DOHH2 (cell line): Measurements from ENCODE around the gene PARVB.
"Not testable (repeated sequence)": the region's sequence is repeated elsewhere in the genome, so short reads cannot be mapped to it uniquely, and the experiment has no call there.

Experiments used
- H3F3A ChIP-seq: fragments of 200-600 bp; sonication (generic), shearing (Covaris generic); 2 replicates; pipeline ENCODE4 v1.6.0; 2016; ENCODE audit warnings: antibody characterized with exemption, mild to moderate bottlenecking; ENCODE audit not compliant: control insufficient read depth, insufficient read depth
- H3K27ac ChIP-seq: fragments of 200-600 bp; sonication (generic); 2 replicates; pipeline ENCODE4 v1.5.1; 2014; ENCODE audit warnings: low read depth, mild to moderate bottlenecking, low read length, moderate library complexity
- H3K27me3 ChIP-seq: fragments of 200-600 bp; sonication (generic); 2 replicates; pipeline ENCODE4 v1.6.1; 2014; ENCODE audit warnings: mild to moderate bottlenecking, low read length, mixed read lengths; ENCODE audit not compliant: control insufficient read depth
- H3K36me3 ChIP-seq: fragments of 200-600 bp; sonication (generic); 2 replicates; pipeline ENCODE4 v1.6.1; 2014; ENCODE audit warnings: mild to moderate bottlenecking, low read length, moderate library complexity, mixed read lengths; ENCODE audit not compliant: control insufficient read depth
- H3K4me1 ChIP-seq: fragments of 200-600 bp; sonication (generic); 2 replicates; pipeline ENCODE4 v1.6.1; 2014; ENCODE audit warnings: mild to moderate bottlenecking, low read length, mixed read lengths; ENCODE audit not compliant: control insufficient read depth
- H3K4me2 ChIP-seq: fragments of 200-600 bp; sonication (generic); 2 replicates; pipeline ENCODE4 v1.6.0; 2014; ENCODE audit warnings: mild to moderate bottlenecking, low read length, moderate library complexity
- H3K4me3 ChIP-seq: fragments of 200-600 bp; sonication (generic); 2 replicates; pipeline ENCODE4 v1.5.1; 2014; ENCODE audit warnings: mild to moderate bottlenecking, low read length, mixed read lengths
- H3K79me2 ChIP-seq: fragments of 200-600 bp; sonication (generic); 2 replicates; pipeline ENCODE4 v1.6.1; 2014; ENCODE audit warnings: mild to moderate bottlenecking, low read length, mixed read lengths; ENCODE audit not compliant: control insufficient read depth
- H3K9me2 ChIP-seq: fragments of 200-600 bp; sonication (generic); replicated peaks from 2 replicates; pipeline ENCODE4 v1.6.1; 2014; ENCODE audit warnings: mild to moderate bottlenecking, low read length, mixed read lengths; ENCODE audit not compliant: control insufficient read depth
- H3K9me3 ChIP-seq: fragments of 200-600 bp; sonication (generic); 2 replicates; pipeline ENCODE4 v1.6.1; 2014; ENCODE audit warnings: antibody characterized with exemption, low read length, mixed read lengths; ENCODE audit not compliant: control insufficient read depth, insufficient read depth
- H4K20me1 ChIP-seq: fragments of 200-600 bp; sonication (generic); 2 replicates; pipeline ENCODE4 v1.6.0; 2014; ENCODE audit warnings: low read depth, mild to moderate bottlenecking, antibody characterized with exemption, low read length, moderate library complexity; ENCODE audit not compliant: control insufficient read depth, insufficient read depth
- EZH2phosphoT487 ChIP-seq: fragments of 200-600 bp; sonication (generic); IDR thresholded peaks from 2 replicates; pipeline ENCODE4 v1.6.1; 2017; ENCODE audit warnings: borderline replicate concordance, mild to moderate bottlenecking, antibody characterized with exemption, low read length, moderate library complexity, mixed read lengths
- TF ChIP-seq, protein P1 (sequence below): fragments of 200-600 bp; sonication (generic); IDR thresholded peaks from one replicate; pipeline ENCODE4 v1.5.1; 2014; ENCODE audit warnings: antibody characterized with exemption, mild to moderate bottlenecking, low read depth, low read length; ENCODE audit not compliant: poor library complexity, severe bottlenecking

Gene PARVB

DNA sequence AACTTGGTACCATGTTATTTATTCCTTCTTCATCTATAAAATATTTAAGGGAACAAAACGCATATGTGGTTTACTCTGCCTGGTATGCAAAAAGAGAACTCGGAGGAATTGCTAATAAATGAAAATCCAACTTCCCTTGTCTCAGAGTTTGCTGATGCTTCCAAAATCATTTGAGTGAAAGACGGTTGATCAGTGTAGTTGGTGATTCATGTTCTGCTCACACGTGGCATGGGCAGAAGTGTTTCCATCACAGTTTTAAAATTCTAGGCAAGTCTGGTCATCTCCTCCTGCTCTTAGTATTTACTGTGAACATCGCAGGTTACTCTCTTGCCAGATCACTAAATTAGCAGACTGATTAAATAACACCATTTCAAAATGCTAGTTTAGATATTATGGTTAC, 11.9 kb upstream of the PARVB start:
- no peaks in the 10 kb centered on the region for H3K27me3 ChIP-seq
- 0 out of 2 replicates have a peak, but pooled peaks cover 2% of the 10 kb centered on the region for H3K4me1 ChIP-seq
- H3K9me3 ChIP-seq, result no peaks in the 10 kb centered on the region
- H3K36me3 ChIP-seq, result no peaks in the 10 kb centered on the region
- H3K79me2 ChIP-seq, result no peaks in the 10 kb centered on the region
- TF ChIP-seq EZH2phosphoT487, result no peak
- TF ChIP-seq, protein P1, sequence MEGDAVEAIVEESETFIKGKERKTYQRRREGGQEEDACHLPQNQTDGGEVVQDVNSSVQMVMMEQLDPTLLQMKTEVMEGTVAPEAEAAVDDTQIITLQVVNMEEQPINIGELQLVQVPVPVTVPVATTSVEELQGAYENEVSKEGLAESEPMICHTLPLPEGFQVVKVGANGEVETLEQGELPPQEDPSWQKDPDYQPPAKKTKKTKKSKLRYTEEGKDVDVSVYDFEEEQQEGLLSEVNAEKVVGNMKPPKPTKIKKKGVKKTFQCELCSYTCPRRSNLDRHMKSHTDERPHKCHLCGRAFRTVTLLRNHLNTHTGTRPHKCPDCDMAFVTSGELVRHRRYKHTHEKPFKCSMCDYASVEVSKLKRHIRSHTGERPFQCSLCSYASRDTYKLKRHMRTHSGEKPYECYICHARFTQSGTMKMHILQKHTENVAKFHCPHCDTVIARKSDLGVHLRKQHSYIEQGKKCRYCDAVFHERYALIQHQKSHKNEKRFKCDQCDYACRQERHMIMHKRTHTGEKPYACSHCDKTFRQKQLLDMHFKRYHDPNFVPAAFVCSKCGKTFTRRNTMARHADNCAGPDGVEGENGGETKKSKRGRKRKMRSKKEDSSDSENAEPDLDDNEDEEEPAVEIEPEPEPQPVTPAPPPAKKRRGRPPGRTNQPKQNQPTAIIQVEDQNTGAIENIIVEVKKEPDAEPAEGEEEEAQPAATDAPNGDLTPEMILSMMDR, result no peak
- H4K20me1 ChIP-seq, result no peaks in the 10 kb centered on the region
- no peak overlapping the region for H3K4me2 ChIP-seq
- H3K4me3 ChIP-seq, result no peak overlapping the region
- no peak overlapping the region for H3K27ac ChIP-seq
- no peaks in the 10 kb centered on the region for H3K9me2 ChIP-seq
- H3F3A ChIP-seq, result no peaks in the 10 kb centered on the region

DNA sequence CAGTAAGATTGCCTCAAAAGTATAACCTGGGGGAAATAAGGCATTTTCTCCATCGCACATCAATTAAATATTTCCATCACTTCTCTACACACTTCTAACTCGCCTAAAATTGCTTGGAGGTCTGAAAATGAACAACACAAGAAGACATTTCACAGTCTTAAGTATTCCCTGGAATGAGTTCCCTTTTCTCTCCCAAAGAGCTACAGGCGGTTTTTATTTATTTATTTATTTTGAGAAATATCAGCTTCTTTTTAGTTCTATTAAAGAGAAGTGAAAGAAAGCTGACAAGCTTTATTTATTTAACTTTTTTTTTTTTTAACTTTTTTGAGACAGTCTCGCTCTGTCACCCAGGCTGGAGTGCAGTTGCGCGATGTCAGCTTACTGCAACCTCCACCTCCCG, 11.5 kb upstream of the PARVB start:
- no peaks in the 10 kb centered on the region for H3K79me2 ChIP-seq
- H4K20me1 ChIP-seq, result no peaks in the 10 kb centered on the region
- no peaks in the 10 kb centered on the region for H3K36me3 ChIP-seq
- H3K4me2 ChIP-seq, result no peak overlapping the region
- no peaks in the 10 kb centered on the region for H3K27me3 ChIP-seq
- TF ChIP-seq EZH2phosphoT487, result no peak
- TF ChIP-seq, protein P1, result no peak
- H3K4me3 ChIP-seq, result no peak overlapping the region
- H3K9me2 ChIP-seq, result no peaks in the 10 kb centered on the region
- H3K9me3 ChIP-seq, result no peaks in the 10 kb centered on the region
- no peak overlapping the region for H3K27ac ChIP-seq
- H3F3A ChIP-seq, result no peaks in the 10 kb centered on the region
- H3K4me1 ChIP-seq, result 0 out of 2 replicates have a peak, but pooled peaks cover 2% of the 10 kb centered on the region

DNA sequence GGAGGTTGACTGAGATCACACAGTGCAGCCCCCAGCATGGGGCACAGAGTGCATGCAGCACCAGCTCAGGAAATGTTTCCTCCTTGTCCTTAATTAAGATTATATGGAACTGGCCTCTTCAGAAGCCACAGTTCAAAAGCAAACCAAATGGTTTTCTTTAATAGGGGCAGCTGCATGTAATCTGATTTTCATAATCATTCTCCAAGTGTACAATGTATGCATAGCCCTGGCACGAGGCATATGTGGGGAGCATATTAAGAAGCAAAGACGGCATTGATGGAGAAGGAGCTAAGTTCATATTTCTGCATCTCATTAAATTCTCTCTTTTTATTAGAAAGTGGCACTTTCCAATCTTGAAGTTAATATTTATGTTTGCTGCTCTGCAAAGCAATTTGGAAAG, 9.9 kb upstream of the PARVB start:
- Histone ChIP-seq H3F3A (no peaks in the 10 kb centered on the region), H4K20me1 (no peaks in the 10 kb centered on the region), H3K4me3 (no peak overlapping the region), H3K9me2 (no peaks in the 10 kb centered on the region), H3K27me3 (no peaks in the 10 kb centered on the region), H3K79me2 (no peaks in the 10 kb centered on the region), H3K36me3 (no peaks in the 10 kb centered on the region), H3K9me3 (no peaks in the 10 kb centered on the region), H3K4me2 (no peak overlapping the region), H3K4me1 (0 out of 2 replicates have a peak, but pooled peaks cover 2% of the 10 kb centered on the region), H3K27ac (no peak overlapping the region)
- no peak for TF ChIP-seq EZH2phosphoT487
- TF ChIP-seq, protein P1, result no peak

DNA sequence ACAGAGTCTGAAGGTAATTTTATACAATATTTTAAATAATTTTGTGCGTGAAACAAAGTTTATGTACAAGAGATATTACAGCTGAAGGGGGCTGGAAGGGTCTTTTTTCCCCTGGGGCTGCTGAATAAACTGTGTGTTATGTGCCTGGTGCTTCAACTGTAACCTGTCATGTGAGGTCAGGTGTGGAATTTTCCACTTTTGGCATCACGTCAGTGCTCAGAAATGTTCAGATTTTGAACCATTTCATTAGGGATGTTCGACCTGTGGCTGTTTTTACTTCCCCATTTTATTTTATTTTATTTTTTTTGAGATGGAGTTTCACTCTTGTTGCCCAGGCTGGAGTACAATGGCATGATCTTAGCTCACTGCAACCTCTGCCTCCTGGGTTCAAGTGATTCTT, 7.5 kb upstream of the PARVB start:
- H3K9me2 ChIP-seq, H3K4me2 ChIP-seq, H3K36me3 ChIP-seq: not testable (repeated sequence)

More for the DNA sequence above, 7.5 kb upstream of the PARVB start:
- not testable (repeated sequence) for H3K27me3 ChIP-seq, H4K20me1 ChIP-seq, H3K4me3 ChIP-seq, H3F3A ChIP-seq, H3K79me2 ChIP-seq, H3K27ac ChIP-seq, H3K9me3 ChIP-seq, H3K4me1 ChIP-seq
